ENCODE results near the gene SLC12A6.

SLC12A6 gene

GRCh38 chr15:34329006-34329405, 8.6 kb downstream of the SLC12A6 start:
- TF ChIP-seq CTCF (IDR thresholded peaks at IDR 0.05), result no peak

- TF ChIP-seq CTCF (IDR thresholded peaks at IDR 0.05), result no peak
These were observed 9.7 kb downstream of the SLC12A6 start for GRCh38 chr15:34327906-34328305.

GRCh38 chr15:34325368-34325767, 12.2 kb downstream of the SLC12A6 start:
- TF ChIP-seq CTCF (IDR thresholded peaks at IDR 0.05), result no peak

GRCh38 chr15:34324933-34325332, 12.6 kb downstream of the SLC12A6 start:
- no peak for TF ChIP-seq CTCF (IDR thresholded peaks at IDR 0.05)

- no peak for TF ChIP-seq CTCF (IDR thresholded peaks at IDR 0.05)
These were observed 14.4 kb downstream of the SLC12A6 start for GRCh38 chr15:34323217-34323616.

- TF ChIP-seq CTCF (IDR thresholded peaks at IDR 0.05), result no peak
These were observed 19.1 kb downstream of the SLC12A6 start for GRCh38 chr15:34318277-34319079.

- TF ChIP-seq CTCF (IDR thresholded peaks at IDR 0.05), result no peak
These were observed 22.8 kb downstream of the SLC12A6 start for GRCh38 chr15:34314491-34315490.
